NB4 (cell line): ENCODE measurements around the gene SOCS1.
A peak's percentile ranks its signal among the peaks of the same experiment; 100 is the strongest.
"Not testable (repeated sequence)": the region's sequence is repeated elsewhere in the genome, so short reads cannot be mapped to it uniquely, and the experiment has no call there.

Experiments
- DNase-seq: peaks from one replicate; pipeline ENCODE4 v3.0.0; 2010; ENCODE audit warnings: low read depth
- H3K4me3 ChIP-seq: one replicate; pipeline ENCODE4 v1.5.1; 2011; ENCODE audit warnings: mild to moderate bottlenecking, low read depth, low read length, moderate library complexity
- CTCF ChIP-seq: IDR thresholded peaks from one replicate; pipeline ENCODE4 v1.5.1; 2012; ENCODE audit warnings: low read depth, low read length
- MAX ChIP-seq: IDR thresholded peaks from 2 replicates; pipeline ENCODE4 v1.6.1; 2011; ENCODE audit warnings: low read depth, low read length
- MYC ChIP-seq: IDR thresholded peaks from 2 replicates; pipeline ENCODE4 v1.6.1; 2011; ENCODE audit warnings: low read depth, low read length
- POLR2A ChIP-seq: IDR thresholded peaks from 2 replicates; pipeline ENCODE4 v1.6.1; 2011; ENCODE audit warnings: mild to moderate bottlenecking; ENCODE audit not compliant: insufficient read length; ENCODE audit errors: extremely low read depth

The SOCS1 gene

GRCh38 chr16:11299865-11300559 lies 44.0 kb upstream of the SOCS1 start:
- DNase-seq: no peak
- TF ChIP-seq MAX (no peak), POLR2A (no peak), CTCF (no peak), MYC (no peak)
- no peak overlapping the region for H3K4me3 ChIP-seq

GRCh38 chr16:11298950-11299547 lies 43.0 kb upstream of the SOCS1 start:
- not testable (repeated sequence) for H3K4me3 ChIP-seq
- DNase-seq: peak; percentile 18

- peak; percentile 35 for DNase-seq
- no peak overlapping the region for H3K4me3 ChIP-seq
- TF ChIP-seq CTCF (no peak), POLR2A (no peak)
Measured at GRCh38 chr16:11298143-11298900, 42.3 kb upstream of the SOCS1 start.

- H3K4me3 ChIP-seq: no peak overlapping the region
- peak; percentile 95 for DNase-seq
- peak; percentile 59 for TF ChIP-seq MYC
- TF ChIP-seq MAX: peak; percentile 68
- TF ChIP-seq CTCF: peak; percentile 8
- no peak for TF ChIP-seq POLR2A
Measured at GRCh38 chr16:11297492-11298142, 41.6 kb upstream of the SOCS1 start.

- no peak overlapping the region for H3K4me3 ChIP-seq
- peak; percentile 15 for DNase-seq
- no peak for TF ChIP-seq MYC
- no peak for TF ChIP-seq MAX
- TF ChIP-seq CTCF: no peak
- TF ChIP-seq POLR2A: no peak
Measured at GRCh38 chr16:11296706-11297491, 40.9 kb upstream of the SOCS1 start.

- no peak for TF ChIP-seq MAX
- TF ChIP-seq MYC: no peak
- TF ChIP-seq CTCF: no peak
- no peak for TF ChIP-seq POLR2A
- DNase-seq: no peak
- H3K4me3 ChIP-seq: no peak overlapping the region
Measured at GRCh38 chr16:11296351-11296705, 40.3 kb upstream of the SOCS1 start.
